K562 (cell line): ENCODE results near the gene FRG2C.
"Not testable (repeated sequence)": the region's sequence is repeated elsewhere in the genome, so short reads cannot be mapped to it uniquely, and the experiment has no call there.

ENCODE experiments used
- EP300 ChIP-seq: IDR thresholded peaks from 2 replicates; pipeline ENCODE4 v1.6.1; 2012; ENCODE audit warnings: low read length, improper control_type of control experiment
- ETV6 ChIP-seq, 3 experiments: fragments of 150-350 bp in 1 of 3; sonication (generic) in 1 of 3; formaldehyde crosslinking in 1 of 3; IDR thresholded peaks; 2 replicates each; pipeline versions ENCODE4 v1.6.1 to v1.8.0; 2014 to 2022; ENCODE audit warnings: borderline replicate concordance in 2 of 3, low read depth in 2 of 3, antibody characterized with exemption in 1 of 3, low read length in 1 of 3, mild to moderate bottlenecking in 1 of 3, missing genetic modification reagents in 1 of 3
- EZH2 ChIP-seq: IDR thresholded peaks from 2 replicates; pipeline ENCODE4 v1.6.1; 2012; ENCODE audit warnings: low read depth, mild to moderate bottlenecking, inconsistent platforms, low read length, borderline replicate concordance
- FOXP1 ChIP-seq: sonication (generic); formaldehyde crosslinking; IDR thresholded peaks from 2 replicates; pipeline ENCODE4 v1.8.0; 2022; ENCODE audit warnings: mild to moderate bottlenecking, missing genetic modification reagents
- MEIS2 ChIP-seq: fragments of 450-650 bp; IDR thresholded peaks from 2 replicates; pipeline ENCODE4 v1.6.1; 2014; ENCODE audit warnings: mild to moderate bottlenecking; ENCODE audit not compliant: partially characterized antibody
- MTA3 ChIP-seq: fragments of 450-650 bp; formaldehyde crosslinking; IDR thresholded peaks from 2 replicates; pipeline ENCODE4 v1.6.1; 2017; ENCODE audit warnings: mild to moderate bottlenecking, borderline replicate concordance
- NFIC ChIP-seq: fragments of 450-650 bp; IDR thresholded peaks from 2 replicates; pipeline ENCODE4 v1.6.1; 2017; ENCODE audit warnings: mild to moderate bottlenecking, inconsistent platforms
- POLR2G ChIP-seq: fragments of 200-400 bp; formaldehyde crosslinking; IDR thresholded peaks from 2 replicates; pipeline ENCODE4 v1.6.1; 2017; ENCODE audit warnings: low read depth, mild to moderate bottlenecking, antibody characterized with exemption, low read length, moderate library complexity
- REST ChIP-seq, 2 experiments: fragments of 450-650 bp; formaldehyde crosslinking in 1 of 2; IDR thresholded peaks; 2 replicates each; pipeline versions ENCODE4 v1.4.0 to v1.6.1; 2014 to 2020; ENCODE audit warnings: mild to moderate bottlenecking in 2 of 2, borderline replicate concordance in 1 of 2, low read depth in 1 of 2
- SREBF2 ChIP-seq: sonication (generic); formaldehyde crosslinking; IDR thresholded peaks from 2 replicates; pipeline ENCODE4 v1.4.0; 2020; ENCODE audit warnings: mild to moderate bottlenecking, missing genetic modification reagents
- TBP ChIP-seq: optimal IDR thresholded peaks from 2 replicates; pipeline ENCODE3; 2011; ENCODE audit warnings: low read depth, low read length, improper control_type of control experiment
- TF ChIP-seq, protein P1 (sequence below), 3 experiments: IDR thresholded peaks in 2 of 3; conservative IDR thresholded peaks in 1 of 3; 2 replicates each; pipeline ENCODE4 v1.5.1; 2011 to 2012; ENCODE audit warnings: low read length in 3 of 3, mild to moderate bottlenecking in 3 of 3, control low read depth in 2 of 3, improper control_type of control experiment in 1 of 3, inconsistent platforms in 1 of 3, low read depth in 1 of 3, mixed read lengths in 1 of 3, moderate library complexity in 1 of 3; ENCODE audit not compliant: insufficient read depth in 2 of 3

DNA sequence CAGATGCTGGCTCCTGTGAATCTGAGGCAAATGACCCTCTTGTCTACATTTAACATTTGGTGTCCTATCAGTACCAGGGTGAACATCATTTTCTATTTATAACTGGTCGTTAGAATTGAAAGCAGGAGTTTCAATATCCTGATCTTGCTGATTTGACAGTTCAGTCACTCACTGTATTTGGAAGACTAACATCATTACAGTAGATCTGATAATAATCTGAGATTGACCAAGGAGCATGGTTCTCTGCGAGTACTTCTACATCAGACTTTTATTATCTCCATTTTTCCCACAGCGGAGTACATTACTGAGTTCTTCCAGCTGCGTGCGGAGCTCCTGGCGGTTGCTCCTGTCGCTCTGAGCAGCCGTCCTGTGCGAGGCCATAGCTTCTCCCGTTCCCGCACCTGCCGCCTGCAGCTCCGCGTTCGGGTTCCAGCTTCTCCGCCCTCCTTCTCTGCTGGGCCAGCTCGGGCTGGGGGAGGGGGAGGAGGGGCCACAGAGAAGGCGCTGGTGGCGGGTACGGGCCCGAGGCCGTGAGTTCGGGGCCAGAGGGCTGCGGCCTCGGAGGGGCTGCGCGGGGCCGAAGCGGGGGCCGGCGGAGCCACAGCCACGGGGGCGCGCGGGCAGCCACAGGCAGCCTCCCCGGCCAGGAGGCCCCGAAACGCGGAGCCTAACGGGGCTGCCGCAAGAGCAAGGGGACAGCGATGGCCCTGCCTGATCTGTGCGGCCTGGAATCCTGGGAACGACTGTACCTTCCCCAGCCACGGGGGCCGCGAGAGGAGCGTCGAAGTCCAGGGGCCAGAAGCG is 8.8 kb upstream of the FRG2C start:
- not testable (repeated sequence) for TF ChIP-seq EP300; SREBF2 (CRISPR knock-in tag); ETV6 (IDR thresholded peaks at IDR 0.05; ENCODE audit: borderline replicate concordance in 1 of 2, low read depth in 2 of 2, low read length in 1 of 2); ETV6 (CRISPR knock-in tag; IDR thresholded peaks at IDR 0.05; ENCODE audit: borderline replicate concordance); MEIS2; NFIC; REST (IDR thresholded peaks at IDR 0.05; ENCODE audit: borderline replicate concordance); REST (CRISPR knock-in tag; IDR thresholded peaks at IDR 0.05; ENCODE audit: low read depth); POLR2G; MTA3; TBP; EZH2; FOXP1 (CRISPR knock-in tag)
- TF ChIP-seq, protein P1, sequence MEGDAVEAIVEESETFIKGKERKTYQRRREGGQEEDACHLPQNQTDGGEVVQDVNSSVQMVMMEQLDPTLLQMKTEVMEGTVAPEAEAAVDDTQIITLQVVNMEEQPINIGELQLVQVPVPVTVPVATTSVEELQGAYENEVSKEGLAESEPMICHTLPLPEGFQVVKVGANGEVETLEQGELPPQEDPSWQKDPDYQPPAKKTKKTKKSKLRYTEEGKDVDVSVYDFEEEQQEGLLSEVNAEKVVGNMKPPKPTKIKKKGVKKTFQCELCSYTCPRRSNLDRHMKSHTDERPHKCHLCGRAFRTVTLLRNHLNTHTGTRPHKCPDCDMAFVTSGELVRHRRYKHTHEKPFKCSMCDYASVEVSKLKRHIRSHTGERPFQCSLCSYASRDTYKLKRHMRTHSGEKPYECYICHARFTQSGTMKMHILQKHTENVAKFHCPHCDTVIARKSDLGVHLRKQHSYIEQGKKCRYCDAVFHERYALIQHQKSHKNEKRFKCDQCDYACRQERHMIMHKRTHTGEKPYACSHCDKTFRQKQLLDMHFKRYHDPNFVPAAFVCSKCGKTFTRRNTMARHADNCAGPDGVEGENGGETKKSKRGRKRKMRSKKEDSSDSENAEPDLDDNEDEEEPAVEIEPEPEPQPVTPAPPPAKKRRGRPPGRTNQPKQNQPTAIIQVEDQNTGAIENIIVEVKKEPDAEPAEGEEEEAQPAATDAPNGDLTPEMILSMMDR (IDR thresholded peaks at IDR 0.05 in 2 of 3, conservative IDR thresholded peaks at IDR 0.05 in 1 of 3; ENCODE audit: insufficient read depth in 2 of 3, low read depth in 1 of 3, low read length in 3 of 3) = not testable (repeated sequence)
